HG03354 (cell line): ENCODE measurements around the gene SEMA7A.
A peak's percentile ranks its signal among the peaks of the same experiment; 100 is the strongest.

Experiments
- ATAC-seq: cut with Tn5 transposase; IDR thresholded peaks from one replicate; pipeline ENCODE4 v1.9.1; 2021; ENCODE audit warnings: mild to moderate bottlenecking; ENCODE audit not compliant: unreplicated experiment, poor library complexity, severe bottlenecking

Gene SEMA7A

GRCh38 chr15:74403991-74404563 is 29.7 kb downstream of the SEMA7A start:
- ATAC-seq = peak; percentile 42

DNA sequence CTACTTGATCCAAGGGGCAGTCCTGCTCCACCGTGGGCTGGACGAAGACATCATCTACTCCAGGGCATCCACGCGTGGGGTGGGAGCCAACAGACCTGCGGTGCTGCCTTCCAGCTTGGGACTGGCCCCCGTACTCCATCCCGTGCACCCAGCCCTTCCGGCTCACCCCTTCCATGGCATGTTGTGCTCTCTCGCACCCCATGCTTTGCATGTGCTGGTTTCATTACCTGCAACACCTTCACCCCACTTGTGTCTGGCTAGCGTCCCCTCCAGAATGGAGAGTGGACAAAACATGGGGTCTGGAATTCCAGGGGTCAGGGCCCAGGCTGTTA is 30.2 kb downstream of the SEMA7A start:
- ATAC-seq = peak; percentile 15

DNA sequence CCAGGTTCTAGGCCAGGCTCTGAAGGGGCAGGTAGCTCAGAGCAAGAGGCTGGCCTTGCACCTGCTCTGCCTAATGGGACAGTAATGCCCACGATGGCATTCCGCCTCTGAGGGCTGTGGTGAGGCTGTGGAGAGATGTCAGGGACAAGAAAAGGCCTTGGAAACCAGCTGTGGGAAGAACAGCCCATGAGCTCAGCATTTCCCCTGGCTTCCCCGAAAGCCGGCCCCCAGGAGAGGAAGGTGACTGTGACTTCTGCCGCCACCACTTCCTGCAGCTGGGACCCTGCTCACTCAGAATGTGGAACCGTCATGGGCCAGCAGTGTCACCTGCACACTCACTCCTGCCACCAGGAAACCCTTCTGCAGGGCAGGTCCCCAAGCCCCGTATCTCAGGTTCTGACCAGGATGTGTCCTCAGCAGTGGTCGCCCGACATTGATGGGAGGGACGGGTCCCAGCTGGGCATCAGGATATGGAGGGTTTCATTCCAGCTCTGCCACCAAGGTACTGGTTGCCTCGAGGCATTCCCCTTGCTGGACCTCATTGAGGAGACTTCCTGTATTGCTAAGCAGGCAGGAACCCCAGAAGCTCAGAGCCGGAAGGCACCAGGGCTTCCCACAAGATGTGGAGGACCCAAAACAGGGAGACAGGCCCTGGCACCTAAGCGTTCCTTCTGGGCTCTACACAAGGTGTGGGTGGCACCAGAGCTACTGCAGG is 30.7 kb downstream of the SEMA7A start:
- peak; percentile 38 for ATAC-seq

GRCh38 chr15:74402337-74402841 is 31.4 kb downstream of the SEMA7A start:
- no peak for ATAC-seq

DNA sequence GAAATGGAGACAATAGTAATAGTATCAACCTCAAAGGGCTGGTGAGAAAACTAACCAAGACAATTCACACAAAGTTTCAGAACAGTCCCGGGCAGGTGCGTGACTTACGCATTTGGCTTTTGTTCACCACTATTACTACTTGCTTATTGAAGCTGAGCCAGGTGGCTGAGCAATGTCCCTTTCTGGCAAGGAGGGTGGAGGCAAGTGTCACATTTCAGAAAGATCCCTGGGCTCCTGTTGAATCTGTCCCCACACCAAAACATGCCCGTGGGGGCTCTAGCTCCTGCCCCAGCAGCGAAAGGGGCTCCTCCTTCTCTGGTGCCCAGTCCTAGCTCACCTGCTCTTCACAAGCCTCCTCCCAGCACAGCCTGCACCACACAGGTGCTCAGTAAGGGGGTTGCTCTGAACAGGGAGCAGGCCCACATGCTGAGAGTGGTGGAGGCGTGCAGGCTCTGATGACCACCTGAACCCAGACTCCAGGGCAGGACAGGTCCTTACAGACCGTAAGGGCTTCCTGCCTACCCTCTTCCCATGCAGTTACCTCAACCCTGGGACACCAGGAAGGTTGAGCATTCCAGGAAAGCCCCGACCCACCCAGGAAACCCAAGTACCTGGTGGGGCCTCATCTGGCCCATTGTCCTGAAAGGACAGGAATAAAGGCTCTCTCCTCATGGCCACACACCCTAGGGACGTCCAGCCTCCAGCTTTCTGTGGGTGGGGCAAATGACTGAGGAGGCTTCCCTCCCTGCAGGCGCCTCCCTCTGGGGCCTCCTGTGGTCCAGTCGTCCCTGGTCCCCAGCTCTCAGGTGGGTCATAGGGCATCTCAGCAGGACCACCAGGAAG is 32.6 kb downstream of the SEMA7A start:
- no peak for ATAC-seq

DNA sequence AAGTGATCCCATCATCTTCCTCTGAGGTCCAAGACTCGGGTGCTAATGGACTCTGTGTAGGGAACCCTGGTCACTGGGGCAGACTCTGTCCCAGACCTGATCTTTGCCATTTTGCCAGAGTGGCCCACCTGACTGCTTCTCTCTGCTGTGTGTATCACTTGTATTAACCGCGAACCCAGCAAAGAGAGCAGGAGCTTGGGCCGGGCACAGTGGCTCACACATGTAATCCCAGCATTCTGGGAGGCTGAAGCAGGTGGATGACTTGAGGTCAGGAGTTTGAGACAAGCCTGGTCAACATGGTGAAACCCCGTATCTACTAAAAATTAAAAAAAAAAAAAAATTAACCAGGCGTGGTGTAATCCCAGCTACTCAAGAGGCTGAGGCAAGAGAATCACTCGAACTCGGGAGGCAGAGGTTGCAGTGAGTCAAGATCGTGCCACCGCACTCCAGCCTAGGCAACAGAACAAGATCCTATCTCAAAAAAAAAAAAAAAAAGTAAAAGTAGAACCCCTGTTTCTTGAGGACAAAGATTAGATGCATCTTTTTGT is 33.4 kb downstream of the SEMA7A start:
- ATAC-seq = no peak

DNA sequence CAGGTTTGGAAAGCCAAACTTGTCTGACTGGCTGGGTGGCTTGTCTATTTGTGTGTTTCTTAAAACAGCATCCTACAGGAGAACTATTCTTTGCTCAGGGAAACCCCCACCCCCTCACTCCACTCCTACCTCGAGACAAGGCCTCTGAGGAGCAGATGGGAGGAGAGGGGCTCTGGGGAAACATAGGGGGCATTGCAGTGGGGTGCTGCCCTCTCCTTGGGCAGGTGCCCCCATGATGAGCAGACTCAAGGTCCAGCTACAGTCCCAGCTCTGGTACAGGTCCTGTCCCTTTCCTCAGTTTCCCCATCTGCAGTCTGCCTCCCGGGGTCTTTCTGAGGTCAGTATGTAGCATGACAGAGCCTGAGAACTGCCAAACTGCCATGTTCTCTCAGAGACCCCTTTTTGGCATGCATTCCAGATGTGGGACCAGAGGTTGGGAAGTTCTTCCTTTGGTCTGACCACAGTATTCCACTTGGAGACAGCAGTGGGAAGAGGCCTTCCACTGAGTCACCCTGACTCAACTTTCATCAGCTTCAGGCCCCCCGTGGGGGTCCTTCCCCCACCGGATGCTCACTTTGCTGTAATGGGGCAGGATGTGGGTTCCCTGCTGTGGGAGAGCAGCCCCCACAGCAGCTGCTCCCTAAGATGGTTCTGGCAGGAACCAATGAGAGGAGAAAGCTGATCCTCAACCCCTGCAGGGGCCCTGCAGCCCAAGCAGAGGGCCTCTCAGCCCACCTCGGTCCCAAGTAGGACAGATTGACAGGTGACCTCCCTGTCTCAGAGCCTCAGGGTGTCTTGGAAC is 34.0 kb downstream of the SEMA7A start:
- no peak for ATAC-seq

DNA sequence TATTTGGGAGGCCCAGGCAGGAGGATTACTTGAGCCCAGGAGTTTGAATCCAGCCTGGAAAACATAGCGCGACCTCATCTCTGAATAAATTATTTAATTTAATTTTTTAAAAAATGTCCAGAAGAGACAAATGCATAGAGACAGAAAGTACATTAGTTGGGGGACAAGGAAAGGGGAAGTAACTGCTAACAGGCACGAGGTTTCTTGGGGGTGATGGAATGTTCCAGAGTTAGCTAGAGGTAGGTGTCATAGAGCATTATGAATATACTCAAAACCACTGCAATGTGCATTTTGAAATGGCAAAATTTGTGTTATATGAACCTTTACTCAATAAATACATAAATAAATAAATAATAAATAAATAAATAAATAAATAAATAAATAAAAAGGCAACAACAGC is 34.7 kb downstream of the SEMA7A start:
- ATAC-seq = no peak

GRCh38 chr15:74398183-74398582 is 35.6 kb downstream of the SEMA7A start:
- ATAC-seq = no peak

GRCh38 chr15:74397239-74398068 is 36.3 kb downstream of the SEMA7A start:
- peak; percentile 28 for ATAC-seq

DNA sequence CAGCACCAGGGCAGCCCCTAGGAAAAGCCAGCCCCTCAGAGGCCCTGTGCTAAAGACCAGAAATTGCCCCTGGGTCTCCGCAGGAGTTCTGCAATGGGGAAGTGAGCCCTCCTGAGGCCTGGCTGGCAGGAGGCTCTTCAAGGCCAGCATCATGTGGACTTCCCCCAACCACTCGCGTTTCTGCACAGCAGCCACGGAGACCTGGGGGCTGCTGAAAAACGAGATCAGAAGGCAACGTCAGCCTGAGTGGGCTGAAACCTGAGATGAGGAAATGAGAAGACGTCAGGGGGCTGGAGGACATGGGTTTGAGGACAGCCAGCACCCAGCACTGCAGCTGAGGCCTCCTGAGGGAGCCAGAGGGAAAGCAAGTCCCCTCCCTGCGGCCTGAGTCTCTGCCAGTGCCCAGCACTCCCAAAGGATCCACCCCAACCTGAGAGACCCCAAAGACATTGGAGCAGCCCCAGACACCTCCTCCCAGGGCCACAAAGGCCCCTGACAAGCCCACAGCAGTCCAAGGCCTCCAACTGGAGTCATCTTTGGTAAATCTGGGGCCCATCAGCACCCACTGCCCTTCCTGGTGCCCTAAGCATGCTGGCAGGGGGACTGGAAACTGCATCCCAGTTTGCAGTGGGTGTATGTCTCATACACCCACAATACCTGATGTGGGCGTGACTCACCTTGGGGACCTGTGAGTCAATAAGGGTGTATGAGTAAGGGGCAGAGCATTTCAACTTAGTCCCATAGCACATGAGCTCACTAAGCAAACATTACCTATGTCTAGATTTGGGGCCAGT is 37.1 kb downstream of the SEMA7A start:
- peak; percentile 31 for ATAC-seq

- no peak for ATAC-seq
These were observed 37.7 kb downstream of the SEMA7A start for GRCh38 chr15:74396146-74396438.

- no peak for ATAC-seq
These were observed 38.2 kb downstream of the SEMA7A start for GRCh38 chr15:74395319-74396145.

DNA sequence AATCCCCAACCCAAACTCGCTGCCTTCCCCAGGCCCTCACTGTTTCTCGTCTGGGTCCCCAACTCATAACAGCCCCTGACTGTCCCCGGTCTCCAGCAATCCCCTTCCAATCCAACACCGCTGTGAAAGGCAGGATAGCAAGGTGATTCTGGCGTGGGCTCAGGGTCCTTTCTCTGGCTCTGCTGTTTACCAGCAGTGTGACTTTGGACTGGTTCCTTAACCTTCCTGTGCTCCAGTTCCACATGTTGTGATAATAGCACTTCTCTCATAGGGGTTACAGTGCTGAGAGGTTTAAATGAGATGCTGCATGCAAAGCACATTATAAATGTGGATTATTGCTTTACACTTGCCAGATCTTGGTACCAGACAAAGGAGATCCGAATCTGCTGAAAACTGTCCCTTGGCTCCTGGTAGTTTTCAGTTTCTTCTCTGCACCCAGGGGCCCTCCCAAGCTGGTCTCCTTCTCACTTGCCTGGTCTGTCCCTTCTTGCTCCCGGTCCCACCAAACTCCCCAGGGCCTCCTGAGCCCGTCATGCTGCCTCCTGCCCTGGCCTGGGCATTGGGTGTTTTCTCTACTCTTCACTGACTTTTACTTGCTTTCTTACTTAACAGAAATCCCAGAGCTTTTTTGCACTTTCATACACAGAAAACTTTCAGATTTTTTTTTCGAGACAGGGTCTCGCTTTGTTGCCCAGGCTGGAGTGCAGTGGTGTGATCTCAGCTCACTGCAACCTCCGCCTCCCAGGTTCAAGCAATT is 39.5 kb downstream of the SEMA7A start:
- no peak for ATAC-seq

DNA sequence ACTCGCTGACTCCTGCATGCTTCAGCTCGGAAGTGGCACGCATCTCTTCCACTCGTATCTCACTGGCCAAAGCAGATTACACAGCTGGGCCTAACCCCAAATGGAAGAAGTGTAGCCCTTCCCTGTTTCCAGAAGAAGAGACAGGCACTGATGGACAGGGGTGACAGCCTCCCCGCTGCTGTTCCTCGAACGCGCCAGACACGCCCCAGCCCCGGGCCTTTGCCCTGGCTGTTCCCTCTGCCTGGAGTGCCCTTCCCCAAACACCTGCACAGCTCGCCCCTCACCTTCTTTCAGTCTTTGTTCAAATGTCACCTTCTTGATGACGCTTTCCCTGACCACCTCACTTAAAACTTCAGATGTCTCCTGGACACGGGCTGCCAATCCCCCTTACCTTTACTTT is 40.3 kb downstream of the SEMA7A start:
- ATAC-seq = no peak

DNA sequence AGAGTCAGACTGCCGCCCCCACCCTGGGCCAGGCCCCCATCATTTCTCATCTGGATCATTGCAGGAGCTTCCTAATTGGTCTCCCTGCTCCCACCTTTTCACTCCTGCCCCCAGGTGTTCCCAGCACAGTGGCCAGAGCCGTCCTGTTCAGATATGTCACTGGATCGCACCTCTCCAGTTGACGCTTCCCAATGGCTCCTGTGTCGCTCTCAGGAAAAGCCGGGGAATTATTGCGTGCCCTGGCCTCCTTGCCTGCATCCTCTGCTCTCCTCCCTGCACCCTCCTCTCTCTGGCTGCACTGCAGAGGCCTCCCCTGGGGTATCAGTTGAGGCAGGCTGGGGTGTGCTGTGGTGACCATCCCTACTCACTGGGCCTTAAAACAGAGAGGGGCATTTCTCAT is 40.9 kb downstream of the SEMA7A start:
- no peak for ATAC-seq

DNA sequence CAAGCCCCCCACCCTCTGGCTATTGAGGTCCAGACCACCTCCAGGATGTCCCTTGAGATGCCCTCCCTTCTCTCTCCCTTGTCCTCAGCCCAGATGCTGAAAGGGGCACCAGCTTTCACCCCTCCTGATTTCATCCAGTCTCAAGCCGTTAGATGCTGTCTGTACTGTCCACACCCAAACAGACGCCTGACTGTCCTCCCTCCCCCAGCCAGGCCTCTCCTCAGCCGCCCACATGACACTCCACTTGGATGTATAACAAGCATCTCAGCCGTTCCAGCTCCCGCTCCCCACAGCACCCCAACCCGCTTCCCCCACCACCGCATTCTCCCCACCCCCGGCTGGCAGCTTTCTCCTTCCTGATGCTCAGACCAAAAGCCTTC is 41.3 kb downstream of the SEMA7A start:
- ATAC-seq = no peak
